Esophagus muscularis mucosa (tissue), 4 donors: Measurements from ENCODE around the gene CELSR1.

Experiments used
- CTCF ChIP-seq, 3 experiments: fragments of 200-600 bp in 2 of 3; fragments of 450-650 bp in 1 of 3; sonication (generic) in 2 of 3; IDR thresholded peaks; one replicate each; pipeline ENCODE4 v1.5.1; 2017 to 2019; ENCODE audit warnings: antibody characterized with exemption in 3 of 3, mild to moderate bottlenecking in 2 of 3, moderate library complexity in 1 of 3
- EP300 ChIP-seq: sonication (generic); formaldehyde crosslinking; IDR thresholded peaks from one replicate; pipeline ENCODE4 v1.6.1; 2017; ENCODE audit warnings: antibody characterized with exemption
- POLR2A ChIP-seq: fragments of 450-650 bp; IDR thresholded peaks from one replicate; pipeline ENCODE4 v1.6.1; 2017; ENCODE audit warnings: antibody characterized with exemption, moderate library complexity, mild to moderate bottlenecking, low read depth
- POLR2AphosphoS5 ChIP-seq, 2 donors: sonication (generic); formaldehyde crosslinking; IDR thresholded peaks; one replicate each; pipeline ENCODE4 v1.6.1; 2017; ENCODE audit warnings: antibody characterized with exemption in 2 of 2

- TF ChIP-seq EP300 = no peak
- no peak for TF ChIP-seq POLR2A
- no peak for TF ChIP-seq CTCF (IDR thresholded peaks at IDR 0.05)
- no peak for TF ChIP-seq POLR2AphosphoS5 (IDR thresholded peaks at IDR 0.05)
Measured at GRCh38 chr22:46410291-46410808, 127.1 kb downstream of the CELSR1 start.
